H1 (cell line): ENCODE measurements around the gene MEX3D. TPM values are rescaled to one million over a fixed set of nuclear protein-coding genes. Genes with fewer than 3 reads are reported as not detected.

ENCODE experiments used
- ASH2L ChIP-seq: fragments of 200-600, 300-600 bp; sonication (generic); IDR thresholded peaks from one replicate; pipeline ENCODE4 v1.7.1; 2017; ENCODE audit warnings: low read length
- EP300 ChIP-seq, 2 experiments: IDR thresholded peaks; 1 replicate in 1 of 2; 2 replicates in 1 of 2; pipeline ENCODE4 v1.6.1; 2011 to 2012; ENCODE audit warnings: low read depth in 2 of 2, low read length in 2 of 2, mild to moderate bottlenecking in 2 of 2, borderline replicate concordance in 1 of 2, inconsistent platforms in 1 of 2, moderate library complexity in 1 of 2
- GABPA ChIP-seq: IDR thresholded peaks from 2 replicates; pipeline ENCODE4 v1.6.1; 2011; ENCODE audit warnings: mild to moderate bottlenecking, low read length, moderate library complexity, borderline replicate concordance; ENCODE audit not compliant: insufficient read depth
- polyA plus RNA-seq, 7 experiments: library from polyadenylated mRNA; depleted of rRNA in 3 of 7; stranded (reverse) in 5 of 7; unstranded in 2 of 7; fragments of >200 nt in 5 of 7; fragments of 200-250 nt in 2 of 7; gene quantifications; 1 replicate in 5 of 7; 2 replicates in 1 of 7; 4 replicates in 1 of 7; pipeline versions ENCODE4 v1.2.1 to v1.2.3, GENCODE V29; 2011 to 2013; ENCODE audit warnings: missing spikeins in 2 of 7, mixed read lengths in 2 of 7
- total RNA-seq: library from RNA; stranded (reverse); fragmentation: NEBNext Ultra II Directional; extraction: Animal tissue kit (Norgen Biotek cat#: 25700); gene quantifications from 2 replicates; pipeline ENCODE4 v1.2.1, GENCODE V29; 2021
- TF ChIP-seq, protein P1 (sequence below): IDR thresholded peaks from 2 replicates; pipeline ENCODE4 v1.6.1; 2012; ENCODE audit warnings: low read length, inconsistent platforms

MEX3D gene
- total and polyA plus RNA-seq, 2 of the 8 experiments (the other 6 are each of a cell fraction or from before 2014, with no cell fraction given): 20.8 to 78.8 TPM

GRCh38 chr19:1521636-1522035 is 46.5 kb downstream of the MEX3D start (continued):
- TF ChIP-seq, protein P1, sequence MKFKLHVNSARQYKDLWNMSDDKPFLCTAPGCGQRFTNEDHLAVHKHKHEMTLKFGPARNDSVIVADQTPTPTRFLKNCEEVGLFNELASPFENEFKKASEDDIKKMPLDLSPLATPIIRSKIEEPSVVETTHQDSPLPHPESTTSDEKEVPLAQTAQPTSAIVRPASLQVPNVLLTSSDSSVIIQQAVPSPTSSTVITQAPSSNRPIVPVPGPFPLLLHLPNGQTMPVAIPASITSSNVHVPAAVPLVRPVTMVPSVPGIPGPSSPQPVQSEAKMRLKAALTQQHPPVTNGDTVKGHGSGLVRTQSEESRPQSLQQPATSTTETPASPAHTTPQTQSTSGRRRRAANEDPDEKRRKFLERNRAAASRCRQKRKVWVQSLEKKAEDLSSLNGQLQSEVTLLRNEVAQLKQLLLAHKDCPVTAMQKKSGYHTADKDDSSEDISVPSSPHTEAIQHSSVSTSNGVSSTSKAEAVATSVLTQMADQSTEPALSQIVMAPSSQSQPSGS: no peak
- TF ChIP-seq EP300 (IDR thresholded peaks at IDR 0.05; ENCODE audit: borderline replicate concordance in 1 of 2, low read depth in 2 of 2, low read length in 2 of 2): no peak
- TF ChIP-seq GABPA: no peak
- TF ChIP-seq ASH2L: no peak
